OCI-LY1 (cell line): ENCODE data around the gene SP6.

Source experiments
- H2AFZ ChIP-seq: fragments of 200-600 bp; sonication (generic), shearing (Covaris generic); 2 replicates; pipeline ENCODE4 v1.6.0; 2014; ENCODE audit warnings: antibody characterized with exemption, mild to moderate bottlenecking, low read length
- H3F3A ChIP-seq: fragments of 200-600 bp; sonication (generic), shearing (Covaris generic); 2 replicates; pipeline ENCODE4 v1.6.0; 2014; ENCODE audit warnings: mild to moderate bottlenecking, antibody characterized with exemption, low read length, moderate library complexity; ENCODE audit not compliant: insufficient read depth
- H3K27ac ChIP-seq: fragments of 200-600 bp; sonication (generic); 2 replicates; pipeline ENCODE4 v1.5.1; 2014; ENCODE audit warnings: low read length, mixed run types, mild to moderate bottlenecking, low read depth; ENCODE audit not compliant: poor library complexity, severe bottlenecking
- H3K27me3 ChIP-seq: fragments of 200-600 bp; sonication (generic); 2 replicates; pipeline ENCODE4 v1.6.0; 2014; ENCODE audit warnings: antibody characterized with exemption, mild to moderate bottlenecking, low read length, moderate library complexity; ENCODE audit not compliant: insufficient read depth
- H3K36me3 ChIP-seq: fragments of 200-600 bp; sonication (generic); 2 replicates; pipeline ENCODE4 v1.6.1; 2014; ENCODE audit warnings: mild to moderate bottlenecking, antibody characterized with exemption, low read length, moderate library complexity, mixed read lengths; ENCODE audit not compliant: insufficient read depth
- H3K4me1 ChIP-seq: fragments of 200-600 bp; sonication (generic); 2 replicates; pipeline ENCODE4 v1.5.1; 2014; ENCODE audit warnings: mild to moderate bottlenecking, low read length, moderate library complexity; ENCODE audit not compliant: insufficient read depth, severe bottlenecking
- H3K4me2 ChIP-seq: fragments of 200-600 bp; sonication (generic), shearing (Covaris generic); 2 replicates; pipeline ENCODE4 v1.6.1; 2014; ENCODE audit warnings: low read length
- H3K4me3 ChIP-seq: fragments of 200-600 bp; sonication (generic); 2 replicates; pipeline ENCODE4 v1.5.1; 2014; ENCODE audit warnings: low read length, low read depth, mild to moderate bottlenecking, mixed read lengths; ENCODE audit not compliant: poor library complexity, severe bottlenecking
- H3K79me2 ChIP-seq: fragments of 200-600 bp; shearing (Covaris generic); 2 replicates; pipeline ENCODE4 v1.6.1; 2016; ENCODE audit warnings: mixed run types, low read length, mixed read lengths; ENCODE audit not compliant: insufficient read depth
- H3K9ac ChIP-seq: fragments of 200-600 bp; sonication (generic), shearing (Covaris generic); 2 replicates; pipeline ENCODE4 v1.6.1; 2014; ENCODE audit warnings: mild to moderate bottlenecking, low read length, mixed read lengths
- H3K9me2 ChIP-seq: fragments of 200-600 bp; sonication (generic), shearing (Covaris generic); 2 replicates; pipeline ENCODE4 v1.6.1; 2014; ENCODE audit warnings: low read depth, mild to moderate bottlenecking, low read length, mixed read lengths
- H3K9me3 ChIP-seq: fragments of 200-600 bp; shearing (Covaris generic); 2 replicates; pipeline ENCODE4 v1.6.1; 2014; ENCODE audit warnings: low read length, mixed read lengths
- H4K20me1 ChIP-seq: fragments of 200-600 bp; sonication (generic), shearing (Covaris generic); 2 replicates; pipeline ENCODE4 v1.6.0; 2016; ENCODE audit warnings: mild to moderate bottlenecking, low read length; ENCODE audit not compliant: insufficient read depth
- EZH2 ChIP-seq: fragments of 200-600 bp; sonication (generic), shearing (Covaris generic); IDR thresholded peaks from 2 replicates; pipeline ENCODE4 v1.8.0; 2017; ENCODE audit warnings: borderline replicate concordance, mixed run types, mild to moderate bottlenecking, antibody characterized with exemption, low read length, moderate library complexity, mixed read lengths
- TF ChIP-seq, protein P1 (sequence below): fragments of 200-600 bp; sonication (generic), shearing (Covaris generic); IDR thresholded peaks from 2 replicates; pipeline ENCODE4 v1.5.1; 2017; ENCODE audit warnings: mild to moderate bottlenecking, antibody characterized with exemption, low read length, moderate library complexity, mixed read lengths

The SP6 gene

DNA sequence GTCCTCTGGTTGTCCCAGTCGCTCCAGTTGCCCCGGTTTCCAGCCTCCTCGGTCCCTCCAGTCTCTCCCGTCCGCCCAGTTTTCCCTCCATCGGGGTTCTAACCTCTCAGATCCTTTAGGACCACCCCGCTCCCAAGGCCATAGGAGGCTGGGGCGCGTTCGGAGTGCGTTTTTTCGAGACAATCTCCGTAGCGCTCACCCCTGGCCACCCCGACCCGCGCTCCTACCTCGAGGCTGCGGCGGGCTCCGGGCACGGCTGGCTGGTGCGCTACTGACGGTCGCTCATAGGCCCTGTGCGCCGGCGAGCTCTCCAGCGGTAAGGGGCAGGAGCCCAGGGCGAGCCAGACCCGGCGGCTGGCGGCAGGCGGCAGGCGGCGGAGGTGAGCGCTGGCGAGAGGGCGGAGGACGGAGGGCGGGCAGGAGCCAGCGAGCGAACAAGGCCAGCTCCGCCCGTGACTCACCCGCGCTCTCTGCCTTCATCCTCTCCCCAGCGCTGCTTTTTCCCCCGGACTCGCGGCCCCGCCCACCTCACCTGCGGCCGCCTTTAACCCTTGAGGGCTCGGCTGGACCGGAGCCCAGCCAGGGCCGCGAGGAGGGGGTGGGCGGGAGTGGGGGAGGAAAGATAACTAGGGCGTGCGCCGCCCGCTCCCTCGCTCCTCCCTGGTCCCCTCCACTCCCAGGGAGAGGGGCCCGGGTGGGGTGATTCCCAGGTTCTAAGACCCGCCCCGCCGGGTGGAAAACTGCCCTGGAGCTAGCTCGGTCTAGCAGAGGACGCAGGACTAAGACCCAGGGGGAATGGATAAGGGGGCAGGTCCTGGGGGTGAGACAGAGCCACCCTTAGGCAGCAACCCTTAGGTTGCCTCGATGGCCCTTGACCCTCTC is at the start of gene SP6:
Gene SP6, minus strand, starts transcription at position 472 of the 882 bp plus-strand sequence. CDS start 2,734 bp downstream, outside the sequence.
- no peaks in the 10 kb centered on the region; the same call in none of the 2 replicates for H3K27me3 ChIP-seq
- no peak within 1 kb of the TSS for H3K27ac ChIP-seq
- H3K4me3 ChIP-seq: no peak within 1 kb of the TSS
- no peaks in the 10 kb centered on the region for H3K4me1 ChIP-seq
- H4K20me1 ChIP-seq: no peaks in the 10 kb centered on the region
- H3K36me3 ChIP-seq: no peaks in the 10 kb centered on the region
- no peaks in the 10 kb centered on the region for H3K9me3 ChIP-seq
- no peak within 1 kb of the TSS for H2AFZ ChIP-seq
- no peak within 1 kb of the TSS for H3K4me2 ChIP-seq
- no peaks in the 10 kb centered on the region for H3K9me2 ChIP-seq
- no peaks in the 10 kb centered on the region for H3K79me2 ChIP-seq
- no peak within 1 kb of the TSS for H3K9ac ChIP-seq
- H3F3A ChIP-seq: no peaks in the 10 kb centered on the region
- no peak for TF ChIP-seq EZH2
- TF ChIP-seq, protein P1, sequence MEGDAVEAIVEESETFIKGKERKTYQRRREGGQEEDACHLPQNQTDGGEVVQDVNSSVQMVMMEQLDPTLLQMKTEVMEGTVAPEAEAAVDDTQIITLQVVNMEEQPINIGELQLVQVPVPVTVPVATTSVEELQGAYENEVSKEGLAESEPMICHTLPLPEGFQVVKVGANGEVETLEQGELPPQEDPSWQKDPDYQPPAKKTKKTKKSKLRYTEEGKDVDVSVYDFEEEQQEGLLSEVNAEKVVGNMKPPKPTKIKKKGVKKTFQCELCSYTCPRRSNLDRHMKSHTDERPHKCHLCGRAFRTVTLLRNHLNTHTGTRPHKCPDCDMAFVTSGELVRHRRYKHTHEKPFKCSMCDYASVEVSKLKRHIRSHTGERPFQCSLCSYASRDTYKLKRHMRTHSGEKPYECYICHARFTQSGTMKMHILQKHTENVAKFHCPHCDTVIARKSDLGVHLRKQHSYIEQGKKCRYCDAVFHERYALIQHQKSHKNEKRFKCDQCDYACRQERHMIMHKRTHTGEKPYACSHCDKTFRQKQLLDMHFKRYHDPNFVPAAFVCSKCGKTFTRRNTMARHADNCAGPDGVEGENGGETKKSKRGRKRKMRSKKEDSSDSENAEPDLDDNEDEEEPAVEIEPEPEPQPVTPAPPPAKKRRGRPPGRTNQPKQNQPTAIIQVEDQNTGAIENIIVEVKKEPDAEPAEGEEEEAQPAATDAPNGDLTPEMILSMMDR: no peak

DNA sequence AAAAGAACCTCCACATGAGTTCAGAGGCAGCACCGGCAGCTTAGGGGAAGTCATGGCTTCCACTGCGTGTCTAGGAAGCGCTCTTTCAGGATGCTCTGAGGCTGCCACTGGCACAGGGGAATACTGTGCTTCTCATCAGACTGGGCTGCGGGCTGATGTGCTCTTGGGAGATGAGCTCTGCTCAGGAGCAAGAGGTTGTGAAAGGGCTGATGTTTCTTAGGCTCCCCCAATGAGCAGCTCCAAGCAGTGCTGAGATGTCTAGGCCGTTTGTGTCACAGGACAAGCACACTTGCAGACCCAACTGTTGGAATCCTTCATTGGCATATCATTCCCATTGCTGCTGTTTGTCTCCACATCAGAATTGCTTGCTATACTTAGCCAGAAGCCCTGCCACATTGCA is 48.7 kb upstream of the SP6 start:
- Histone ChIP-seq H2AFZ (no peak overlapping the region), H3K36me3 (no peaks in the 10 kb centered on the region), H3K4me3 (no peak overlapping the region), H3F3A (no peaks in the 10 kb centered on the region), H3K27ac (no peak overlapping the region), H3K9me2 (no peaks in the 10 kb centered on the region), H4K20me1 (no peaks in the 10 kb centered on the region), H3K4me2 (no peak overlapping the region), H3K79me2 (no peaks in the 10 kb centered on the region), H3K27me3 (no peaks in the 10 kb centered on the region), H3K9ac (no peak overlapping the region), H3K4me1 (peaks cover 17% of the 10 kb centered on the region), H3K9me3 (no peaks in the 10 kb centered on the region)
- TF ChIP-seq, protein P1: no peak
- no peak for TF ChIP-seq EZH2

DNA sequence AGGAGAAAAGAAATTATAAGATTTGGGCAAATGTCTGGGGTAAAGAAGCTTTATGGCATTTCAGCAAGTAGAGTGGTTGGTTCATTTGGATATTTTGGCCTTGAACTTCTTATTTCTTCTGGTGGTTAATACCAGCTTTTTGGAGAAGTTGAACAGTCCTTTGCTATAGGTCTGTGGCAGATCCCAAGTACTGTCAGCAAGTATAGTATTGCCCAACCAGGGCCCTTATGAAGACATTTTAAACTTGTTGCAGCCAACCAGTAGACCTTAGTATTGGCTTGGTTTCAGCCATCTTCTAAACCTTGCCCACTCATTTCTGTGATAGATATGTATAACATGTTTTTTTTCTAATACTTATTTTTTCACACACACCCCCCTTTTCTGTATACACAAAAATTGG is 47.3 kb upstream of the SP6 start:
- Histone ChIP-seq H3K79me2 (no peaks in the 10 kb centered on the region), H3F3A (no peaks in the 10 kb centered on the region), H3K27ac (no peak overlapping the region), H3K9ac (no peak overlapping the region), H3K4me2 (no peak overlapping the region), H3K4me1 (peaks cover 28% of the 10 kb centered on the region), H3K9me3 (no peaks in the 10 kb centered on the region), H2AFZ (no peak overlapping the region), H3K4me3 (no peak overlapping the region), H4K20me1 (no peaks in the 10 kb centered on the region), H3K36me3 (no peaks in the 10 kb centered on the region), H3K27me3 (no peaks in the 10 kb centered on the region), H3K9me2 (no peaks in the 10 kb centered on the region)
- TF ChIP-seq, protein P1: no peak
- TF ChIP-seq EZH2: no peak
